Right forelimb (tissue), 1 donor: ENCODE results near the gene EPHB1.

Experiments used
- DNase-seq: peaks from one replicate; pipeline ENCODE4 v3.0.0-alpha.2; 2018

The EPHB1 gene

DNA sequence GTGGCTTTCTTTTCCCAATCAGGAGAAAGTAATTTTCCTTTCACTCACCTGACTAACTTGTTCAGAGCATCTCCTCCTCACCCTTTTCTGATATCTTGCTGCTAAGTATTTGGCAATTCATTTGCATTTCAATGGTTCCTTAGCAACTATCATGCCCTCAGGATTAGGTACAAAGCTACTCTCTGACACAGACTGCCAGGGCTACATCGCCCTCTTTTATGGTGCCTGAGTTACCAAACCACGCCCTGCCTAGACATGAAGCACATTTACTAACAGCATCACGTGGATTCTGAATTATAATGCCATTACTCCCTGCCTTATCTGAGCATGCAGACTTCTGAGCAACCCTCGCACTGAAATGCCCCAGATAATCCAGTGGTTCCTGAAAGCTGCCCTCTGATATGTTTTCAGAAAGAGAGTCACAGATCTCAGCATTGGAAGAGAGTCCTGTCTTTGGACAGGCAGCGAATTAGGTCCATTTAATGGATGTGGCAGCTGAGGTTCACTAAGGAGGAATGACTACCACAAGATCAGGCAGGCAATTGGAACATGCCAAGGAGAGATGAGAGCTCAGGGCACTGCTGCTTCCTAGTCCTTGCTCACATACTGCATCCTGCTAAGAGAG is 14.5 kb downstream of the EPHB1 start:
- no peak for DNase-seq

DNA sequence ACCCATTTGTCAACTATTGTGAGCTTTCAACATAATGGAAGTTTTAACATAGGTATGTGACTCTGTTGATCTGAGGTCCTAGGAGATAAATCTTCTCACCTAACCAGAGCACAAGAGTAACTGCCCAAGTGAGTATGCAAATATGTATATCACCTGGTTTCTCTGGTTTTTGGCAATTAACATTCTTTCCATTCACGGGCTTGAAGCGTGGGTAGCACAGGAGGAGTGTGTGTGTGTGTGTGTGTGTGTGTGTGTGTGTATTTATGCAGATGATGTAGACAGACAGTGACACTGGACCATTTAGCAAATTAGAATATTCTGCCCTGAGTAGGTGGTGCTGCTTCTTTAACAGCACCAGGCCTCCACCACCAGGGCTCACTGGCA is 15.0 kb downstream of the EPHB1 start:
- no peak for DNase-seq

DNA sequence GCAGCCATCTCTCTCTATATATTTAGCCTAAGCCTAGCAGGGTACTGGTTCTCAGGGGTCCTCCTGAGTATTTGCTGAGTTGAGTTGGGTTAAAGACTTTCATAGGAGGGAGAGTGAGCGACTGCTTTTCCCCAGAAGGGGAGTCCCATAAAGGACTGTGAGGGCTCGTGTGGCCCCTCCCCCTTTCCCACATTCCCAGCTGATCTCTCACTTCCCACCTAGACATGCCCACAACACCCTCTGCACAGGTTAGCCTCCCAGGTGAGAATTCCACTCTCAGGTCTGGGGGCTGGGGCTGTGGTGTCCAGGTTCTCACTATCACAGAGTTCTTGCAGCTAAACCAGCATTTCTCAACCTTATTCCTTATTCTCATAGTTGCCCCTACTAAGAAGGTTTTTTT is 15.8 kb downstream of the EPHB1 start:
- no peak for DNase-seq

DNA sequence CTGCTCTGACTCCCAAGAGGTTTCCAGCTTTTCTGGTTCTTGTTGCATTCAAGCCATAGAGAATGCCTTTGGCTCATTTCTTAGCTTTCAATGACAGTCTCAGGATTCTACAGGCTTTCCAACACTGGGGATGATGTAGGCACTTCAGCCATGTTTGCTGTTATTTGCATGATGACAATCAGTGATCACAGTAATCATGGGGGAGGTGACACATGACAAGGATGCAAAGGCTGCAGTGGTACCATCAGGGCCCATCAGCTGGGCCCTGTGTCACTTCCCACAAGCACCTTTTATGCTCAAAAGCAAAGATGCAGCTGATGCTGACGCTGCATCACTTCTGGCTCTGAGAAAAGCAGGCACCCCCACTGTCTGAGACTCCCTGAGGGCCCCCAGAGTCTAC is 18.6 kb downstream of the EPHB1 start:
- no peak for DNase-seq

DNA sequence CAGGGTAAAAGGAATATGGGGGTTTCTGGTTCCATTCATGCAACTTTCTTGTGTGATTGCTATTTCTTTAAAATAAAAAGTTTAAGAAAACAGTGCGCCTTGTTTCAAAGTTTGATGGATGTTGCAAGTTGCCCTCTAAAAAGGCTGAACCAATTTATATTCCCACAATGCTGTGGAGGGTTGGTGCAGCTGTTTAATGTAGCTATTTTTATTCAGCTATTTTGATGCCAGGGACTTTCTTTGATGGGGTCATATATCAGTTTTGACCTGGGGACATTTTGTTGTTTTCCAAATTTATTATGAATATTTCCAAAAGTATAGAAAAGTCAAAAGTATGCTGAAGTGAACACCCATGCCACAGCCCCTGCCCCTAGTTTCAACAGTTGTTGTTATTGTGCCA is 20.5 kb downstream of the EPHB1 start:
- no peak for DNase-seq

DNA sequence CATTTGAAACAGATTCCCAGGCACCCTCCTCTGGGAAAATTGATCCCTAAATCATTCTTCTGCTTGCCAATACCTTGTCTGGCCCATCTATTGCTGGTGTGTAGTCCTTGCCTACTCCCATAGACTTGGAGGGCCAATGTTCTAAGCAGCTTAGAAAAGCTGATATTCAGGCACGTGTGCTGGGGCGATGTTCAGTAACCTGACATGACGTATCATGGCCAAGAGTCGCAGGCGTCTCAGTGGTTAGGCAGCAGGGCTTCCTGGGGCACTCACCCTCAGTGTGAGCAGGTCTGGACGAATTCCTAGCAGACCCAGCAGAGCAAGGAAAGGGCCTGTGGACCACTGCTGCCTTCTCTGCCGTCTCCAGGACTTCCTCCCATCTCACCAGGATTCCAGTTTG is 21.6 kb downstream of the EPHB1 start:
- no peak for DNase-seq

DNA sequence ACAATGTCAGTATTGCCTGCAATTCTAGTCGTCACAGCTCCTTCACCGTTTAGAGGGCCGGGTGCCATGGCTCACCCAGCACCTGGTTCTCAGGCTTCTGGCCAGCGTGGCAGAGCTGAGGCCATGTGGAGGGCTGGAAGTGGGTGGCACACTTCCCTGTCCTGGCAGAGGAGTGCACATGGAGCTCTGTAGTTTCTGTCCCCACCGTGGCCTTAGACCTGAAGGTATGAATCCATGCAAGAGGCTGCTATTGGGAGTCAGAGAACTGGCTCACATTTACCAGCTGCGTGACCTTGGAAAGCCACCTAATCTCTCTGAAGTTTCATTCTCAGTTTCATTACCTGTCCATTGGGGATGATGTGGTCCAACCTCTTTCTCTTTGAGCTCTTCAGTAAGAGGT is 22.2 kb downstream of the EPHB1 start:
- no peak for DNase-seq

DNA sequence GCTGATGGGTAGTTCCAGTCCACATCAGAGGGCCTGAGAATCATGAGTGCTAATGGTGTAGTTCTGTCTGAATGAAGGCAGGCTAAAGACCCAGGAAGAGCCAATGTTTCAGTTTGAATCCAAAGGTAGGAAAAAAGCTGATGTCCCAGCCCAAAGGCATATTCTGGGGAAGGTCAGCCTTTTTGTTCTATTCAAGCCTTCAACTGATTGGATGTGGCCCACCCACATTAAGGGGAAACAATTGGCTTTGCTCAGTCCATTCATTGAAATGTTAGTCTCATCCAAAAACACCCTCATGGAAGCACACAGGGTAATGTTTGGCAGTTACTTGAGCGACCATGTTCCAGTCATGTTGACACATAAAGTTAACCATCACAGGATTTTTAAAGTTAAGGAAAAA is 25.9 kb downstream of the EPHB1 start:
- DNase-seq: no peak

DNA sequence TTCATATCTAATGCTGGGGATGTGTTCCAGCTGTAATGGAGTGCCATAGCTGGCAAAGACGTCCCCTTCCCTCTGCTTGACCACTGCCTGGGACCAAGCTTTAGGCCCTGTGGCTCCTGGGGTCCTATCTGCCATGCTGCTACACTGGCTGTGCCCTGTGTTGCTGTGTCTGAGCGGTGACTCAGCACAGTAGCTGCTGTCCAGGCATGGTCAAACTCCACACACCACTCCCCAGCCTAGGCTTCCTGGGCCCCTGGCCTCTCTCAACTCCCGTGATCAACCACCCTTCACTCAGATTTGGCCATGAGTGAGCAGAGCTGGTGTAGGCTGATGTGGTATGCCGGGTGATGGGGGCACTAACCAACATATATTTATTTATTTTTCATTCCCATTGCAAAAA is 27.0 kb downstream of the EPHB1 start:
- no peak for DNase-seq

DNA sequence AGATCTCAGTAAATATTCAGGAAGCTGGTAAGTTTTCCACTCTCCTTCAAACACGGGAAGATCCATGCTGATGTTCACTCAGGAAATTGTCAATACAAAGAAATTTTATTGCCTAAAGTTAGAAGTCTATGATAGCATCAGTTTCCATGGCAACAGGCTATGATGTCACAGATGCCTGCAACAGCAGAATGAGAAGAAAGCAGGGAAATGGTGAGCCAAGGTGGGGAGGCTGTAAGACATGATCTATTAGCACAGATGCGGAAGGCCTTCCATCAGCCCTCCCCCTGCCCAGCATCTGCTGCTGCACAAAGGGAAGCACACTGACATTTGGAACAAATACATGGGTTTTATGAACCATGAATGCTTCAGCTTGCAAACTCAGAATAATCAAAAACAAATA is 28.6 kb downstream of the EPHB1 start:
- DNase-seq: no peak

DNA sequence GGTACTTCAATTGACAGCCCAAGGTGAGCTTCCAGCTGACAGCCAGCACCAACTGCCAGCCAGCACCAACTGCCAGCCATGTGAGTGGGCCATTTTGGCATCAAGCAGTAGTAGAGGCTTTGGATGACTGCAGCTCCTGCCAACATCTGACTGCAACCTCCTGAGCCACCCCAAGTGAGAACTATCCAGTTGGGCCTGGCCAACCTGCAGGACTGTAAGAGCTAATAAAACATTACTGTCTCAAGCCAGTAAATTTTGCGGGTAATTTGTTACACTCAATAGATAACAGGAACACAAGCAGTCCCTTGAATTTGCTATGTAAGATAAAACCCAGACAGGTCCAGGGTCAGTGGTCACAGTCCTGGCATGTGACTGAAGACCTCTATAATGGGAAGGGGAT is 29.7 kb downstream of the EPHB1 start:
- DNase-seq: no peak

DNA sequence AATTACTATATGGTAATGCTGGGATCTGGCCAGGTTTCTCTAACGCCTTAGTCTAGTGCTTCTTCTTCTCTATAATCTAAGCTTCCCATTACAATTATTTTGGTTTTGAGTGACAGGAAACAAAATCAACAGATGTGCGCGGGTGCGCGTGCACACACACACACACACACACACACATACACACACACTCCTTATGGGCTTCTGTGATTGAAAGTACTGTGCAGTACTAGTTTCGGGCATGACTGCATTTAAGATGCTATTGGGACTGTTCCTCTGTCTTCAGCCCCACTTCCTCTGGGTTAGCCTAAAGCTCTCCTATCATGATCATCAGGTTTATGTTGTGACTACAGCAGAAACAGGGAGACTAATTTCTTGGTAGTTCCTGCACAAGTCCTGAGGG is 32.2 kb downstream of the EPHB1 start:
- DNase-seq: no peak

DNA sequence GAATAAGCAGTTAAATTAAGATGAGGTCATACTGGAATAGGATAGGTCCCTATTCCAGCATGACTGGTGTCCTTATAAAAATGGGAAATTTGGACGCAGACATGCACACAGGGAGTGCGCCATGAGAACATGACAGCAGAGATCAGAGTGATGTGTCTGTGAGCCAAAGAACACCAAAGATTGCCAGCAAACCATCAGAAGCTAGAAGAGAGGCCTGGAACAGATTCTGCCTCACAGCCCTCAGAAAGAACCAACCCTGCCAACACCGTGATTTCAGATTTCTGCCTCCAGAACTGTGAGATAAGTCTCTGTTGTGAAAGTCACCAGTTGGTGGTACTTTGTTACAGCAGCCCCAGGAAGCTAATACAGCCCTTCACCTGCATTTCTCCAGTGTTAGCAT is 34.7 kb downstream of the EPHB1 start:
- DNase-seq: no peak

DNA sequence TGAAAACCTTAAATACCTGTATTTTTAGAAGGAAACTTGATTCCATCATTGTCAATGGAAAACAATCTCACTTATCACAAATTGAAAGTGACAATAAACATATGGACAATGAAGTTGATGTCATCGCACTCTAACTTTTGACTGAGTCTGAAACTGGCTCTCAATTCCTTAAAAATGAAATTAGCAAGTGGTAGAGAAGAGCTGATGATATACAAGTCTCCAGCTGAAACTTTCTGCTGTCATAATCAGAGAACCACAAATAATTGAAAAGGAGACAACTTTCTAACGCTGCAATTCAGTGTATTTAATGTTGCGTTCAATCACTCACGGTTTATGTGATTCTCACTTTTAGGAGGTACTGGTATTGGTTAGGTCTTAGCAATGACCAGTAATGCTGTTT is 37.5 kb downstream of the EPHB1 start:
- no peak for DNase-seq

DNA sequence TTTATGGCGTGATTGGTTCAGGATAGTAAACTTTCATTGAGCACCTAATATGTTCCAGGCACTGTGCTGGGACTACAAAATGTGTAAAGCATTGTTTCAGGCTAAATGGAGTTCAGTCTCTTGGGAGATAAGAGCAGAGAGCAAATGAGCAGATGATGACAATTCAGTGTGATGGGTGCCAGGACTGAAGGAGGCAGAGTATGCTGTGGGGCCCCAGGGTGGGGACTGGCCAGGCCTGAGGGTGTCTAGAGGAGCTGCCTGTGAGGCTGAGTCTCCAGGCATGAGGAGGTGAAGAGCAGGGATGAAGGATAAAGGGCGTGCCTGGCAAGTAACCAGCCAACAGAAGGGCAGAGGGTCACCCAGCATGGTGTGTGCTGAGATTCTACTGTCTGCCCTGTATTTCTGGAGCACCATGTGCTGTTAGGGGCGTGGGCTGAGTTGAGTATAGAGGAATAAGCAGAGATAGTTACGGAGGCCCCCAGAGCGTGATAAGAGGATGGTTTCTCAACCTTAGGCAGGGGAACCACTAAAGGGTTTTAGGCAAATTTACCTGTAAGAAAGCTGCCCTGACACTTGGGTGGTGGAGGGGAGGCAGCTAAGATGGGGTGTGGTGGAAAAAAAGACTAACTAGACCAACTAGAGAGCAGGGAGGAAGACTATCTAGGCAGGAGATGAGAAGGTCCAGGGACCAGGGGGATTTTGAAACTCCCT is 38.5 kb downstream of the EPHB1 start:
- no peak for DNase-seq

DNA sequence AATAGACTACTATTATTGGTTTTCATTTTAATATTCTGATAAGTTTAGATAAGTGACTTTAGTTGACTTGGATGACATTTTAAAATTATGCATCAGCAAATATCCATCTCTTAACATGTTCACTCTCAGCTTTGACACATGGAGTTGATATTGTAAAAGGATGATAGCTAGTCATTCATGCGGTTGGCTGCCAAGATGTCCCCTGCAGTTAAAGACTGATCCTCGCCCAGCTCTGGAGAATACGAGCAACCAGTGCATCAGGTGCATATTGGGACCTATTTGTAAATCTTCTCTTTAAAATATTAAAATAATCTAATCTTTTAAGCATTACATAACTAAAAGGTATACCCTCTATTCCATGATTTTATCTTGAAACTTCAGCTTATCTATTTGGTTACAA is 41.9 kb downstream of the EPHB1 start:
- no peak for DNase-seq

DNA sequence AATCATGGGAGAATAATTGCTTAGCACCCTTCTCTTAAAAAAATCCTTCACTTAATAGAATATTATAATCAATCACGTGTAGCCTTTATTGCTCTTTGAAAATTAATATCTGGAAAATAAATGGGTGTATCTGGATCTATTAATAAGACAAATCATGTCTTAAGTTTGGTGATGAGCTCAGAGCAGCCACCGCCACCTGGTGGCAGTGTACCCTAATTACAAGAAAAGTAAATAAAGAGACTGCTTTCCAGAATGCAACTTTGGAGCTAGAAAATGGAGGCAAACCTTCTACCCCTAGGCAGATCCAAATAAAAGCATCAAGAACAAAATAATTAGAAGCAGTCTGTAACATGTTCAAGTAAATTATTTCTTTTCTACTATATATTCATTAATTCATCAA is 43.5 kb downstream of the EPHB1 start:
- no peak for DNase-seq

DNA sequence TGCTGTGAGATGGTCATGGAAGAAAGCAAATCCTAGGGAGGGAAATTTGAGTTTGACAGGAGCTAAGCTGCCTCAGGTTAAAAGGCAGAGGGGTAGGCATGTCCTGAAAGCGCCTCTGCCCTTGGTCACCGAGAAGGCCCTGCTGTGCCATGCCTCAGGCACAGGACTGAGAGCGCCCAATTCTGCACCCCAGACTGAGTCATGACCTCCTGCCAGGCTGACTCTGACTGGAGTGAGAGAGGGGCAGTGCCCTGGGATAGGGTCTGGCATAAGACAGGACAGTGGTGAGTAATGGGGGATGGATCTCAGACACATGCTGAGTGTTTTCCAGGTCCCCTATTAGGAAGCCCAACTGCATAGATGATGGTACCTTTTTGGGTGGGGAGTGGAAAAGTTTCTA is 44.4 kb downstream of the EPHB1 start:
- no peak for DNase-seq

DNA sequence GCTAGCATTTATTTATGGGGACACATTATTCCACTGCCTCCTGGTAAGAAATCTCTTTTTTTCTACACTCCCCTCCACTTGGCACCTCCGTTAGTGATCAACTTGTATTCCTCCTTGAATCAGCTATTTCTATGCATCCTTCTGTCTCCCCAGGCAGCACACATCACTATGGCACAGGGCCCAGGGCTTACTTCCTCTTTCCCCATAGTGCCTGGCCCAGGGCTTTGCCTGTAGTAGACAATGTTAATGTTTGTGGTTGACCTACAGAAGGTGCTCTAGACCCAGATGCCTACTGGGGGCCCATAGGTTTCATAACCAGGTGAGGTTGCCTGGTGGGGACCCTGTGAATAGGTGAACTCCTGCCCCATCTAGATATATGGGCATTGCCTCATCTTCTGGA is 44.9 kb downstream of the EPHB1 start:
- no peak for DNase-seq

DNA sequence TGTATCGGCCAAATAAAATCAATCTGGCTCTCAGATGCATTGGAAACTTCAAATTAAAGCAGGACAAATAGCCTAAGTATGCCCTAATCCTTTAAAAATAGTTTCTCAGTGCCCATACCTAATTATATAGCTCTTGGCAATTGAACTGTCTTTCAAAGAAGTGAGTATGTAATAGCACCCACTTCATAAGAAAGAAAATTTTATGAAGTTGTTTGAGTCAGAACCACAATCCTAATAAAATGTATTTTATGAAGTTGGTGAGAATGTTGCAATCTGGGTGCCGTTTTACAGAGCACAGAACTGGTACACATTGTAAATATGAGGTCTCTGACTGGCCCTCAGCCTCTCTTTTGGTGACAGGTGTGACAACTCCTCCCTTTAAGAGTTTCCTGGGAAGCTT is 45.4 kb downstream of the EPHB1 start:
- DNase-seq: no peak

DNA sequence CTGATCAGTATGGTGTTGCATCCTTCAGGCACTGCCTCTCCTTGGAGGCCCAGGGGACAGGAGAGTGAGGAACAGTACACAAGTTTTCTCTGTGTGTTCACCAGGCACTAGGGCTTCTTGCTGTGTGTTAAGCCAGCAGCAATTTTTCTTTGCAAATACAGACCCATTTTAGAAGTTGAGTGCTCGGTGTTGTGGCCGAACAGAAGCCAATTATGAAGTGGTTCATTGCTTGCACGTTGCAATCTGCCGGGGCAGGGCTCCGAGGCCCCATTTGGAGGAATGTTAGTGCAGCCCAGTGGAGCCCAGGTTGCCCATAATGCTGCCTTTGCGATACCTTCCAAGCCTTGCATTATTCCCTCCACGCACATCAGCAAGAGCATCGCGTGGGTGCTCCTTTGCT is 51.0 kb downstream of the EPHB1 start:
- no peak for DNase-seq

DNA sequence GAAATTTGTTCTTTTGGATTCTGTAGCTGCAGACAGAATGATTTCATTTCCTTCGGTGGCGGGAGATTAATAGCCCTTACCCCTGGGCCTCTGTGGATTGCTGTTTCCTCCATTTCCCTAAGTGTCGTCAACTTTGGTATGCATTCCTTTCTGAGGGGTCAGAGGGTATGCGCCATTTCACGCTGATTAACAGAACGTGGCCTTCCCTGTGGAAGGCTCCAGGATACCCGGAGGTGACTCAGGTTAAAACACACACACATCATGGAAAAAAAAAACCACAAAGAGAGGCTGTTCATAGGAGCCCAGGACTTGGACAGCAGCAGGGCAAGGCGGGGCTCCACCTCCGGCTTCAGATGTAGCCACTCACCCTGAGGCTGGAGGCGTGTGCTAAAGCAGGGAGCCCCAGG is 51.9 kb downstream of the EPHB1 start:
- no peak for DNase-seq

DNA sequence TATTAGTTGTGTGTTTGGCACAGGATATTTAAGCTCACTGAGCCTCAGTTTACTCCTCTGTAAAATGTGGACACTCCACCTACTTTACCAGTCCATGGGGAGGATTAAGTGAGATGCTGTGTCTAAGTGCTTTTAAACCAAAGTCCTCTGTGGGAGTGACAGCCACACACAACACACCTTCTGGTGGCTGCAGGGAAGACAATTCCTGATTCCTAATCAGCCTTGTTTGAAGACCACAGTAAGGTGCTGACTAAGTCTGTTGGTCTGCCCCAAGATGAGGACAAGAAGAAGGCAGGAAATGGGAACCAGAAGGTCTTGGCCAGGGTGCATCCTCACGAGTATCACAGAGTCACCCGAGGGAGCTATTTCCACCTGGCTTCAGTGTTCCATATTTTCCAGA is 52.3 kb downstream of the EPHB1 start:
- no peak for DNase-seq

DNA sequence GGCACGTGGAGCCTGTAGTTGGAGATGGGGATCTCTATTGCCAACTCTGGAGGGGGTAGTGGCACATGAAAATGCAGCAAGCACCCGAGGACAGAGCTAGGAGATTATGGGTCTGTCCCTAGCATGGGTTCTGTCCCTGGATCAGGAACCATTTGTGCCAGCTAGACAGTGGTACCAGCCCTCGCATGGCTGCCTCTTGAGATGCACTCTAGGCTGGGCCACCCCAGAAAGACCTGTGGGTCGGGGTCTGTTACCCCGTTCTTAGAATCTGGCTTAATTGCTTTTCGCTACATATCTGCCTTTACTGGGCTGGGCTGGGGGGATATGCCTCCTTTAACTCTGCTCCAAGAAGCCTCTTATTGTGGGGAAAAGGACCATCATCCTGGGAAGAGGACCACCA is 54.5 kb downstream of the EPHB1 start:
- no peak for DNase-seq

DNA sequence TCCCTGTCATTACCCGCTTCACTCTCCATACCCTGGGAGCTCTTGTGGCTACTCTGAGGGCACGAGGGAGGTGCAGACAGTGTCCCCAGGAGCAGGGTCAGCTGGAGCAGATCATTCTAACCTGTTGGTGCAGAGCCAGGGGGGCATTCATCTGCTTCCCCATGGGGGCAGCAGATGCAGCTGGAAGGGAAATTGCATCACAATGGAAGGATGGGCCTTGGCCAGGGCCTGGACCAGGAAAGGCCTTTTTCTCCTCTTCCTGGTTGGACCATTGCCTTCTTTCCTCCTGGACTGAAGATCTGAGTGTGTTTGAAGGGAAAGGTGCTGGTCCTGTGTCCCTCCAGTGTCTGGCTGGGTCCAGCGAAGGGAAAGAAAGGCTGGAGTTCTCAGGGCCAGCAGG is 55.7 kb downstream of the EPHB1 start:
- no peak for DNase-seq
